PC-9 (cell line): ENCODE measurements around the gene LAMP1. TPM values are rescaled to one million over a fixed set of nuclear protein-coding genes. Genes with fewer than 3 reads are reported as not detected.

Experiments used
- BruUV-seq: library from RNA; stranded (reverse); fragments of 400-500 nt; replicated peaks from 2 replicates; lab custom pipeline; 2021; lab: Mats Ljungman, UMichigan
- CTCF ChIA-PET: fragments of 300-600 bp; sonication (Branson Sonifier 250); formaldehyde crosslinking; loops from one replicate; lab custom pipeline; 2022; ENCODE audit warnings: antibody characterized with exemption; lab: Charles Lee
- POLR2A ChIA-PET: fragments of 300-600 bp; sonication (Branson Sonifier 250); formaldehyde crosslinking; loops from one replicate; lab custom pipeline; 2022; ENCODE audit warnings: antibody characterized with exemption; ENCODE audit not compliant: unreplicated experiment; lab: Charles Lee
- DNase-seq, 2 experiments: peaks; one replicate each; pipeline versions ENCODE4 v3.0.0 to v3.0.0-alpha.2; 2015 to 2022; ENCODE audit warnings: mixed read lengths in 1 of 2
- H2AFZ ChIP-seq: fragments of 200-600 bp; sonication (generic); 2 replicates; pipeline ENCODE4 v1.8.1; 2017; ENCODE audit warnings: antibody characterized with exemption
- H3F3A ChIP-seq: fragments of 200-600 bp; sonication (generic); 2 replicates; pipeline ENCODE4 v1.8.1; 2017; ENCODE audit warnings: antibody characterized with exemption, mild to moderate bottlenecking, low read depth; ENCODE audit not compliant: insufficient read depth
- H3K27ac ChIP-seq: fragments of 200-600 bp; sonication (generic); 2 replicates; pipeline ENCODE4 v1.6.1; 2016; ENCODE audit warnings: mixed run types
- H3K27me3 ChIP-seq: fragments of 200-600 bp; sonication (generic); 2 replicates; pipeline ENCODE4 v1.6.1; 2016; ENCODE audit warnings: low read depth, mixed run types; ENCODE audit not compliant: insufficient read depth
- H3K36me3 ChIP-seq: fragments of 200-600 bp; sonication (generic); 2 replicates; pipeline ENCODE4 v1.6.1; 2016; ENCODE audit warnings: low read depth, mixed run types
- H3K4me1 ChIP-seq: fragments of 200-600 bp; sonication (generic); replicated peaks from 2 replicates; pipeline ENCODE4 v1.6.1; 2016; ENCODE audit warnings: mixed run types; ENCODE audit not compliant: insufficient read depth
- H3K4me2 ChIP-seq: fragments of 200-600 bp; sonication (generic); 2 replicates; pipeline ENCODE4 v1.6.1; 2017; ENCODE audit warnings: mixed run types
- H3K4me3 ChIP-seq: fragments of 200-600 bp; sonication (generic); 2 replicates; pipeline ENCODE4 v1.6.1; 2016; ENCODE audit warnings: mixed run types
- H3K79me2 ChIP-seq: fragments of 200-600 bp; sonication (generic); 2 replicates; pipeline ENCODE4 v1.6.1; 2017; ENCODE audit warnings: low read depth, mixed run types
- H3K9me2 ChIP-seq: fragments of 200-600 bp; sonication (generic); 2 replicates; pipeline ENCODE4 v1.8.1; 2017; ENCODE audit warnings: mild to moderate bottlenecking; ENCODE audit not compliant: insufficient read depth
- H3K9me3 ChIP-seq: fragments of 200-600 bp; sonication (generic); 2 replicates; pipeline ENCODE4 v1.8.1; 2016; ENCODE audit warnings: low read depth; ENCODE audit not compliant: insufficient read depth
- H4K20me1 ChIP-seq: fragments of 200-600 bp; sonication (generic); 2 replicates; pipeline ENCODE4 v1.8.1; 2017; ENCODE audit not compliant: insufficient read depth
- EZH2 ChIP-seq: fragments of 200-600 bp; sonication (generic); IDR thresholded peaks from 2 replicates; pipeline ENCODE4 v1.8.0; 2017; ENCODE audit warnings: antibody characterized with exemption, low read depth
- intact Hi-C: fragments of 100-400 bp; cut with micrococcal nuclease; formaldehyde crosslinking; loops from one replicate; pipeline ENCODE4 v1.10.0; 2022; ENCODE audit not compliant: unreplicated experiment
- total RNA-seq: library from RNA; stranded (reverse); gene quantifications from 2 replicates; pipeline ENCODE4 v1.2.3, GENCODE V29; 2021
- TF ChIP-seq, protein P1 (sequence below): fragments of 200-600 bp; sonication (generic); conservative IDR thresholded peaks from 2 replicates; pipeline ENCODE4 v1.6.1; 2017; ENCODE audit warnings: mixed run types, antibody characterized with exemption, mild to moderate bottlenecking, moderate library complexity

LAMP1 gene
- total RNA-seq, 1 experiment from 2014 or later: 186 TPM

- ChIA-PET CTCF (interaction anchor here (0.6 kb wide), 2 partner anchors 25 to 134 kb away, joined by 3 to 10 read pairs; no protein-coding TSS in a partner anchor), POLR2A (no interaction called here)
- H3K27me3 ChIP-seq: peaks cover 21% of the 10 kb centered on the region
- no peak overlapping the region for H3K27ac ChIP-seq
- intact Hi-C loops: loop anchor here (10.0 kb wide), 1 partner anchor 151 kb away; no protein-coding TSS in a partner anchor
- no peaks in the 10 kb centered on the region for H3K9me3 ChIP-seq
- H4K20me1 ChIP-seq: peaks cover 4% of the 10 kb centered on the region
- H3K4me3 ChIP-seq: no peak overlapping the region
- TF ChIP-seq EZH2: no peak
- TF ChIP-seq, protein P1, sequence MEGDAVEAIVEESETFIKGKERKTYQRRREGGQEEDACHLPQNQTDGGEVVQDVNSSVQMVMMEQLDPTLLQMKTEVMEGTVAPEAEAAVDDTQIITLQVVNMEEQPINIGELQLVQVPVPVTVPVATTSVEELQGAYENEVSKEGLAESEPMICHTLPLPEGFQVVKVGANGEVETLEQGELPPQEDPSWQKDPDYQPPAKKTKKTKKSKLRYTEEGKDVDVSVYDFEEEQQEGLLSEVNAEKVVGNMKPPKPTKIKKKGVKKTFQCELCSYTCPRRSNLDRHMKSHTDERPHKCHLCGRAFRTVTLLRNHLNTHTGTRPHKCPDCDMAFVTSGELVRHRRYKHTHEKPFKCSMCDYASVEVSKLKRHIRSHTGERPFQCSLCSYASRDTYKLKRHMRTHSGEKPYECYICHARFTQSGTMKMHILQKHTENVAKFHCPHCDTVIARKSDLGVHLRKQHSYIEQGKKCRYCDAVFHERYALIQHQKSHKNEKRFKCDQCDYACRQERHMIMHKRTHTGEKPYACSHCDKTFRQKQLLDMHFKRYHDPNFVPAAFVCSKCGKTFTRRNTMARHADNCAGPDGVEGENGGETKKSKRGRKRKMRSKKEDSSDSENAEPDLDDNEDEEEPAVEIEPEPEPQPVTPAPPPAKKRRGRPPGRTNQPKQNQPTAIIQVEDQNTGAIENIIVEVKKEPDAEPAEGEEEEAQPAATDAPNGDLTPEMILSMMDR: no peak
- no peak for DNase-seq
- H3K4me2 ChIP-seq: no peak overlapping the region
- peaks cover 22% of the 10 kb centered on the region for H3K79me2 ChIP-seq
- no peaks in the 10 kb centered on the region for H3K36me3 ChIP-seq
- H3K9me2 ChIP-seq: no peaks in the 10 kb centered on the region
- BruUV-seq: no TSS peak
- H2AFZ ChIP-seq: no peak overlapping the region
- H3K4me1 ChIP-seq: peaks cover 29% of the 10 kb centered on the region
- peaks cover 37% of the 10 kb centered on the region for H3F3A ChIP-seq
These were observed 3.4 kb upstream of the LAMP1 start for GRCh38 chr13:113293686-113294085.

GRCh38 chr13:113295776-113296175 is 1.3 kb upstream of the LAMP1 start:
- DNase-seq: no peak
- Histone ChIP-seq H3K9me3 (no peaks in the 10 kb centered on the region), H3K4me1 (peaks cover 34% of the 10 kb centered on the region), H3K9me2 (no peaks in the 10 kb centered on the region), H2AFZ (no peak overlapping the region), H3K27ac (no peak overlapping the region), H4K20me1 (peaks cover 25% of the 10 kb centered on the region), H3K36me3 (no peaks in the 10 kb centered on the region), H3K79me2 (peaks cover 43% of the 10 kb centered on the region), H3K4me3 (peak overlapping the region; percentile 78; the same call in 1 of the 2 replicates), H3K4me2 (peak overlapping the region; percentile 91), H3K27me3 (0 out of 2 replicates have a peak, but pooled peaks cover 2% of the 10 kb centered on the region), H3F3A (peaks cover 41% of the 10 kb centered on the region)
- ChIA-PET POLR2A (no interaction called here), CTCF (no interaction called here)
- BruUV-seq: no TSS peak
- TF ChIP-seq, protein P1: no peak
- no peak for TF ChIP-seq EZH2
- intact Hi-C loops: loop anchor here (10.0 kb wide), 1 partner anchor 149 kb away; no protein-coding TSS in a partner anchor

DNA sequence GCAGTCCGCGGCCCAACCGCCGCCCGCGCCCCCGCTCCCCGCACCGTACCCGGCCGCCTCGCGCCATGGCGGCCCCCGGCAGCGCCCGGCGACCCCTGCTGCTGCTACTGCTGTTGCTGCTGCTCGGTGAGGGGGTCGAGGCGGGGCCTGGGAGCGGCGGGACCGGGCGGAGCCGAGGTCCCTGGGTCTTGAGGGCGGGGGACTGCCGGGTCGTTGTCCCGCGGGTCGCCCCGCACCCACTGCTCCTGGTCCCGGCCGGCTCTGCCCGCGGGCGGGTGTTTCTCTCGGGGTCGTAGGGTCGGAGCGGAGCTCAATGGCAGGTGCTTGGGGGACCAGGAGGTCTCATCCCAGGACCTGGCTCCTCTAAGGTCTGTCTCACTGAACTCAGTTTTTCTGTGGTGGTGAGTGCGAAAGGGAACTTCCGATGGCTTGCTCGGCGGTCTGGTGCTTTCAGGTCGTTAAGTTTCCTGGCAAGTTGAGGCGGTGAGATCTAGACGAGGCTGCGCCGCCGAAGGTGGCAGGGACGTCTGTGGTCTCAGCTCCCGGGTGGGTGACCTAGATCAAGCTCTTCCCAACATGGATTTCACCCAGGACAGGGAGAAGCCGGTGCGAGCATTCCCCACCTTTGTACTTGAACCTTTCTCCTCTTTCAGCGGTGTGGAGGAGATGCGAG is 467 bp downstream of the LAMP1 start:
- peak overlapping the region; percentile 91 for H3K4me2 ChIP-seq
- no TSS peak for BruUV-seq
- no peaks in the 10 kb centered on the region for H3K36me3 ChIP-seq
- H3F3A ChIP-seq: peaks cover 25% of the 10 kb centered on the region
- CTCF ChIA-PET: no interaction called here
- peaks cover 56% of the 10 kb centered on the region for H3K79me2 ChIP-seq
- no peak for TF ChIP-seq EZH2
- TF ChIP-seq, protein P1: no peak
- no peaks in the 10 kb centered on the region for H3K9me2 ChIP-seq
- H2AFZ ChIP-seq: peak overlapping the region; percentile 93
- peaks cover 19% of the 10 kb centered on the region for H3K4me1 ChIP-seq
- peak overlapping the region; percentile 48; the same call in 1 of the 2 replicates for H3K27ac ChIP-seq
- peak overlapping the region; percentile 78 for H3K4me3 ChIP-seq
- intact Hi-C loops: loop anchor here (10.0 kb wide), 1 partner anchor 147 kb away; no protein-coding TSS in a partner anchor
- POLR2A ChIA-PET: no interaction called here
- no peaks in the 10 kb centered on the region for H3K9me3 ChIP-seq
- no peaks in the 10 kb centered on the region for H3K27me3 ChIP-seq
- peak in 1 of 2 experiments; percentile 45 for DNase-seq
- H4K20me1 ChIP-seq: peaks cover 36% of the 10 kb centered on the region
